GM18867 (cell line): ENCODE measurements around the gene GMPR.
"Not testable (repeated sequence)": the region's sequence is repeated elsewhere in the genome, so short reads cannot be mapped to it uniquely, and the experiment has no call there.

Experiments
- ATAC-seq: cut with Tn5 transposase; IDR thresholded peaks from one replicate; pipeline ENCODE4 v1.9.1; 2021; ENCODE audit warnings: mild to moderate bottlenecking, moderate library complexity; ENCODE audit not compliant: unreplicated experiment

Gene GMPR

DNA sequence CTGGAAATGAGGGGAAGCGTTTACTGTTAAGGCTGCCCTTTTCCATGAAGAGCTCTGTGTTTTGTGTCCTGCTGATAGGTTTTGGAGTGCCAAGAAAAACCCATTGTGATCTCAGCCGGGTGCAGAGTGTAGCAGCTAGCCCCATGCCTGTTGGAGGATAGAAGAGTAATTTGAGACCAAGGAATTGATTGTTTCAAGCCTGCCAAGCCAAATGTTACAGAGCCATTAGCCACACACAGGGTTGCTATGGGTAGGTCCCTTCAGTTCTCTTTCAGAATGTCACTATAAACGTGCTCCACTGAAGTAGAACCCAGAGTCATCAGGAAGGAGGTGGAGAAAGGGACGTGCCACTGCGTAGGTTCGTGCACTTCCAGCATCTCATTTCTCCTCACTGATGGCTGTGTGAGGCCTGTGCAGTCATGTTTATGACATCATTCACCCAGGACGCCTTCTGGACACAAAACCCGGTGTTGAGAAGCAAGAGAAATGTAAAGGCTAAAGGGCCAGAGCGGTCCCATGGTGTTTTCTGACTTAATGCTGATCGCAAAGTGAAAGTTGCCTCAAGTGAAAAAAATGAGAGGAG, 6.6 kb downstream of the GMPR start:
- no peak for ATAC-seq

DNA sequence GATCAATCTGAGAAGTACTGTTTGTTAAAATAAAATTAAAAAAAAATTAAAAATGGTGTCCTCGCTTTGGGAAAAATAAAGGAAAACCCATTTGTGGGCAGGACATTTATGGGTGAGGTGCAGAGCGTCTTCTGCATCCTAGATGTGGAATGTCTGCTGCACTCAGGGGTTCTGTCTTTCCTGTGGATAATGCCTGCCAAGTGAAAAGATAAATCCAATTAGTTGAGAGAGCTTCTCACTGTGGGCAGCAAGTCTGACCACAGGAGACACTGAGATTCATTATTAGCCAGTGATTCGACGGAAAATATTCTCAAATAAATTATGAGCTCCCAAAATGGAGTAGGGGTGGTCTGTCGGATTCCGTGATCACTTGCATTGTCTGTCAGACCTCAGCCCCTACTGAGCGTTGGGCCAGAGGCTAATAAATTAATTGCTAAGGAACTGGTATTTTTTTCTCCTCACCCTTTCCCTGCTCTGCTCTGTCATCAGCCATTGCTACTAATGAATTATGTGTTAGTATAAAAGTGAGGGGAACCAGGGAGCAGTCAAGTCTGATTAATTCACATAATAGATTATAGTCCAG, 10.0 kb downstream of the GMPR start:
- no peak for ATAC-seq

DNA sequence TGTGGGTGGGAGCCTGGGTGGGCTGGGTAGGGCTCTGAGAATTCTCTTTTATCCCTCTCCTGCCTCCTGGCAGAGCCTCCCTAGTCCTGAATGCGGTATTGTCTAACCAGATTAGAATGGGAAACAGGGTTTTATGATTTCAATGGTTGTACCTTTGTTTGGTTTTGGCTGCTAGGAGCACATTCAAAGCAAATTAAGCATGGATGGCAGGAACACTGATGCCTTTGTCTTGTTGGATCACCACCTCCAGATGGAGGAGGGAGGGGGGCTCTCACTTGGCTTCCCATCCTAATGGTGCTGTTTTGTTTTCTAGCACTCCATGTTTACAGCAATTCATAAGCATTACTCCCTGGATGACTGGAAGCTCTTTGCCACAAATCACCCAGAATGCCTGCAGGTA, 11.6 kb downstream of the GMPR start:
- ATAC-seq: no peak

DNA sequence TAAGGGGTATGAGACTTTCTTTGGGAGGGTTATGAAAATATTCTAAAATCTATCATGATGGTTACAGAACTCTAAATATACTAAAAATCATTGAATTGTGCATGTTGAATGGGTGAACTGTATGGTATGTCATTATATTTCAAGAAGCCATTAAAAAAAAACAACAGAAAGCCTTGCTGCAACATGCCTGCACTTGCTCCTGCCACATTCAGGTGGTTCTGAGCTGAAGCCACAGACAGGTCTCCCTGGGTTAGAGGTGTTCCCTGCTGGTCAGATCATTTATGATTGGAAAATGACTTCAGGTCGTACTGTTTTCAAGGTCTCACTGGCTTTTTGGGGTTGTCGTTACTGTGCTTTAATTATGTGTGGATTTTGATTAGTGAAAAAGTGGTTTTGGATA, 13.3 kb downstream of the GMPR start:
- no peak for ATAC-seq

DNA sequence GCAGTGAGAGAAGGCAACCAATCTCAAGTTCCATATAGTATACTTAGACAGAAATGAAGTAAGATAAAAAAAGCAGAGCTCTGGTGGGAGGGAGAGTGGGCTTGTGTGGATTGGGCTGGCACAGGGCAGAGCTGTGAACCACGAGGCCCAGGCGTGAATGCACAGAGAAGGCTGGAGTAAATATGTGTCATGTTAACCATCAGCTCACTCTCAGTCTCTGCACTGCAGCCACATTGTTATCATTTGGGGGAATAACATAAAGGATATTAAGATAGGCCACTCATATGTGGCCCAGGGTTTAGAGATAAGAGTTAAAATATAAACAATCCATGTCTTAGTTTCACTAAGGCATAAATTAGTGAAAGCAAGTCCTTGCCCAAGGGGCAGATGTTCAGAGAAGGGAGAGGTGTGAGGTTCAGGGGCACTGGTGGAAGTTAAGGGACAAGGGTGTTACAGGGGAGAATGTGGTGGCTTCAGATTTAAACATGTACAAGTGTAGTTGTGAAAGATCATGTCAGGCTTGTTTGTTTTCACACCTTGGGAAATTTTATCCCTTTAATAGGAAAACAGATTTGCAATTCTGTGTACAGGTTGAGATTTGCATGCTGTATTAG, 14.4 kb downstream of the GMPR start:
- ATAC-seq: no peak

DNA sequence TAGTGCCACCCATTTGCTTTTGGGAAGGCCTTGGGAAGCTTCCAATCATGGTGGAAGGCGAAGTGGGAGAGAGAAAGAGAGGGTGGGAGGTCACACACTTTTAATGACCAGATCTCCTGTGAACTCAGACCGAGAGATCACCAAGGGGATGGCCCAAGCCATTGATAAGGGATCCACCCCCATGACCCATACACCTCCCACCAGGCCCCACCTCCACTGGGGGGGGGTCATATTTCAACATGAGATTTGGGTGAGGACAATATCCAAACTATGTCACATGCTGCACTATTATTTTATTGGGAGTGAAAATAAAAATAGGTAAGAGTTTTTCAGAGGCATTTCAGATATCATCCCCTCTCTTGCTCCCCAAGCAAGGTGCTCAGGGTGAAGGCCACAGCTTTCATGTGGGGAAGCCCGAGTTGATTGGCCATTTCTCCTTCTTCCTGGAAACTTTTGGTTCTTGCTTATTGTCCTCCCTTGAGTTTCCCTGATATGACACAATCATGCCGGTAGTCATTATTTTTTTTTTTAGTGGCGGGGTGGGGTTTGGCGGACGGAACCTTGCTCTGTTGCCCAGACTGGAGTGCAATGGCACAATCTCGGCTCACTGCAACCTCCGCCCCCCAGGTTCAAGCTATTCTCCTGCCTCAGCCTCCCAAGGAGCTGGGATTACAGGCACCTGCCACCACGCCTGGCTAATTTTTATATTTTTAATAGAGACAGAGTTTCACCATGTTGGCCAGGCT, 15.2 kb downstream of the GMPR start:
- ATAC-seq: no peak

DNA sequence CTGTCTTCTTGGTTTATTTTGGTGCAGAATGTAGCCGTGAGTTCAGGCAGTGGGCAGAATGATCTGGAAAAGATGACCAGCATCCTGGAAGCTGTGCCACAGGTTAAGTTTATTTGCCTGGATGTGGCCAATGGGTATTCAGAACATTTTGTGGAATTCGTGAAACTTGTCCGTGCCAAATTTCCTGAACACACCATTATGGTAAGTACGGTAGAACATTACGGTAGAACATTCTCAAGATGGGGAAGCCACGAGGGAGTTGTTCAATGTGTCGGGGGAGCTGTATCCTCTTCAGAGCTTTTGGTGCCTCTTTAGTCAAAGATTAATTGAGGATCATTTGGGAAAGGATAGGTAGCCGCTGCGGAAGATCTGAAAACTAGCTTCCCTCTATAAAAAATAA, 16.1 kb downstream of the GMPR start:
- ATAC-seq: no peak

DNA sequence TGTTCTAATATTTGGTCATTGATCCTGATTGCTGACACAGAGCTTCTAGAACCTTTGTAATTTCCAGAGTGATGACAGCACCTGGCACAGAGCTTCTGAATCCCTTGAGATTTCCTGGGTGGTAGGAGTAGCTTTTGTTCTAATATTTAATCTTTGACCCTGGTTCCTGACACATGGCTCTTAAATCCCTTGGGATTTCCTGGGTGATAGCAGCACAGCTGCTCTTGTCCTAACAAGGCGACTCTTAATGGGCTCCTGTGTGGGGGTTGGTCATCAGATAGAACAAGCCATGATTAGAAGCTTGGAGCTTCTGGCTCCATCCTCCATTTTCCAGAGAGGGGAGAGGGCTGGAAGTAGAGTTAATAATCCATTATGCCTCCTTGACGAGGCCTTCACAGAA, 18.4 kb downstream of the GMPR start:
- ATAC-seq: no peak

DNA sequence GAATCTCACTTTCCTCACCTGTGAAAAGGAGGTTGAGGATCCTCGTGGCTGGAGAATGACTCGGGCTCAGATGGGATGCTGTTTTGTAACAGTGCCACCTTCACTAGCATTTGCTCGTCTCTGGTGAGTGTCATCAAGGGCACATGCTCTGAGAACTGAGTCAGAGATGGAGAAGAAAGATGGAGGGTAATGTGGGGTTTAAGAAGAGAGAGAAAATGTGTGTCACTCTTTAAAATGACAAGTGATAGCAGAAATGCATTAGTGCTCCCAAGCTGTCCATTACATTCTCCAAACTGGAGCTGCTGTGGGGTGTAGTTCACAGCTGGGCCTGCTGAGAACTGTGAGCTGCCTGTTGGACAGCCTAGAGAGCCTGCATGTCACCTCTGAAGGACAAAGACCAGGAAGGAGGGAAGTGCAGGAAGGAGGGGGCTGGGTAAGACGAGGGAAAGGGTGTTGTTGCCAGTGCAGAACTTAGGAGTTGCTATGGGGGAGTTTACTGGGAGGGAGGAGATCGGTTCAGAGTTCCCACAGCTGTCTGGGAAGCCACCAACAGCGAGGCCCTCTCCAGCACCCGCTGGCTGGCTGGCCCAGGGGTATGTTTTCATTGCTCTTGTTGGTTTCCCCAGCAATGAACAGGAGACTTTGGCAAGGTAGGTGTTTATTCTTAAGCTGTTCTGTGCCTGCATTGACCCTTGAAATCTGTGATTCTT, 19.8 kb downstream of the GMPR start:
- ATAC-seq: no peak

DNA sequence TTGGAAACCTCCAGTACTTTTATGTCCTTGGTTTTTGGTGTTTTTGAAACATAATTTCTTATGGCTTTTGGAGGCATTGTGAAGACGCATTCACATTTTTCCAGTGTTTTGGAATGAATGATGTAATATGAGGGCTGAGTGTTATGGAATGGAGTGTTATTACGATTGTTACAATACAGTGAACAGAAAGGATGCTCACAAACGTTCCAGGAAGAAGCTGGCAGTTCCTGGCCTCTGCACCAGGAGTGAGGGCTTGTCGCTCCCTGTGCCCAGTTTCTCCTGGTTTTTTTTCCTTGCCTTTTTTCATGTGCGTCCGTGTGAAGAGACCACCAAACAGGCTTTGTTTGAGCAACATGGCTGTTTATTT, 20.3 kb downstream of the GMPR start:
- ATAC-seq: no peak

DNA sequence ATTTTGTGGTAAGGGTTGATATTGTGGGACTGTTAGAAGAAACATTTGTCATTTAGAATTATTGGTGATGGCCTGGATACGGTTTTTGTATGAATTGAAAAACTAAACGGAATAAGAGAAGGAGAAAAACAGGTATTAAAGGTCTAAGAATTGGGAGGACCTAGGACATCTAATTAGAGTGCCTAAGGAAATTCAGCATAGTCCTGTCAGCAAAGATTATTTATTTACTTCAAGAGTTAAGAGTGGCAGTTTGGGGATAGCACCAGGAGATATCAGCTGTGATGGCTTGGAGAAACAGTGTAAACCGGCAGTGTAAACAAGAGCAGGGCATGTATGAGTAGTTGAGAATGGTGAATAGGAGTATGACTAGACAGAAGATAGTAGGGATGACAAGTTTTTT, 21.2 kb downstream of the GMPR start:
- not testable (repeated sequence) for ATAC-seq

DNA sequence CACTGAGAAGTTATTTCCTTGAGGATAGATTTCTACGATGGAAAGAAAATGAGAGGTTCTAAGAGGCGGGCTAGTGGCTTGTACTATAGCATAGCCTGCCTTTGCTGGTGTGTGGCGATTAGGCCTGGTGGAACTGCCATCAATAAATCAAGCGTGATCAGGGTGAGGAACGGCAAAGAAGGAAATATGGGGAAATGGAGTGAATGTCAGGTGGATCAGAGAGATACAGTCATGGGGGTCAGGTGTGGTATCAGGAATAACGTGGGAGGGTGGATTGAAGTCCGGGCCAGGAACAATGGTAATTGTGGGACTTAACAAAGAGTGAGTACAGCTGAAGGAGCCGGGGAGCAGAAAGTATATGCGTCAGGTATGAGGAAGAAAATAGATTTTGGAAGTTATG, 22.2 kb downstream of the GMPR start:
- ATAC-seq: not testable (repeated sequence)

DNA sequence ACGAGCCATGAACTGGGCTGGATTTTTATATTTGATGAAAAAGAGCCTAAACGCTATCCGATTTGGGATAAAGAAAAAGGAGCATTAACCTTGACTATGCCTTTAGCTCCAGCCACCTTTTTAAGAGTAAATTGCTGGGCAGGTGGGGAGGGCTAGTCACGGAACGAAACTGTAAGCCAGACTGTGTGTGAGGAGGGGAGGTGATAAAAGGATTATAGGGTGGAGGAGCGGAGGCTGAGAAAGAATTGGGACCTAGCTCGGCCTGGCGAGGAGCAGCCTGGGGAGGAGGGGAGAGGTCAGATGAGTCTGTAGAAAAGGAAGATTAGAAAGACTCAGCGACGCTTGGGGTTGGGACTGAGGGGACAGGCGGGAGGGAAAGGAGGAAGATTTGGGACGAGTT, 24.4 kb downstream of the GMPR start:
- ATAC-seq: not testable (repeated sequence)

DNA sequence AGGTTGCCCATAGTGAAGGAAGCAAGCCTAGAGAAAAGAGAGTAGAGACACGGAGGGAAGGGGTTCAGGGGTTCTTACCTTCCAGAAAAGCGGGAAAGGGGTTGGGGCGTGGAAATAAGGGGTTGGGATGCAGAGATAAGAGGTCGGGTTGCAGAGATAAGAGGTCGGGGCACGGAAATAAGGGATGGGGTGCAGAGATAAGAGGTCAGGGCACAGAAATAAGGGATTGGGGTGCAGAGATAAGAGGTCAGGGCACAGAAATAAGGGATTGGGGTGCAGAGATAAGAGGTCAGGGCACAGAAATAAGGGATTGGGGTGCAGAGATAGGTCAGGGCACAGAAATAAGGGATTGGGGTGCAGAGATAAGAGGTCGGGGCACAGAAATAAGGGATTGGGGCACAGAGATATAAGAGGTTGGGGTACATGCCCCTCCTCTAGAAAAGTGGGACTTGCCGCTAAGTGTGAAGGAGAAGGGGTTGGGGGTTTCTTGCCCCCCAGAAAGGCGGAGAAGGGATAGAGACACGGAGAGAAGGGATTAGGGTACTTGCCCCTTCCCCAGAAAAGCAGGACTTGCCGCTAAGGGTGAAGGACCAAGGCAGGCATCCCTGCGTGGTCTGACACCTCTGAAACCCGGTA, 25.2 kb downstream of the GMPR start:
- not testable (repeated sequence) for ATAC-seq

DNA sequence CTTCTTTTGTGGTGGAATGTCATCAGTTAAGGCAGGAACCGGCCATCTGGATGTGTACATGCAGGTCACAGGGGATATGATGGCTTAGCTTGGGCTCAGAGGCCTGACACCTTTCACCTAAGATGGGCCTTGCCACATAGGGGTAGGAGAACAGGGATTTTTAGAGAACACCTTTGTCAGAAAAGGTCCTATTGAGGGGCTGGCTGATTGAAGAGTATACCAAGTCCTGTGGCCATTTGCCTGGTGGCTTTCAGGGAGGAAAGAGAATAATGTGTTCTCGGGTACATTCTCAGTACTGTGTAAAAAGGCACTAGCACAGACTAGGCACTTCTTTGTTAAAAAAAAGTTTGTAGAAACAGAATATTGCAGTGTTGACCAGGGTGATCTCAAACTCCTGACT, 26.4 kb downstream of the GMPR start:
- no peak for ATAC-seq

DNA sequence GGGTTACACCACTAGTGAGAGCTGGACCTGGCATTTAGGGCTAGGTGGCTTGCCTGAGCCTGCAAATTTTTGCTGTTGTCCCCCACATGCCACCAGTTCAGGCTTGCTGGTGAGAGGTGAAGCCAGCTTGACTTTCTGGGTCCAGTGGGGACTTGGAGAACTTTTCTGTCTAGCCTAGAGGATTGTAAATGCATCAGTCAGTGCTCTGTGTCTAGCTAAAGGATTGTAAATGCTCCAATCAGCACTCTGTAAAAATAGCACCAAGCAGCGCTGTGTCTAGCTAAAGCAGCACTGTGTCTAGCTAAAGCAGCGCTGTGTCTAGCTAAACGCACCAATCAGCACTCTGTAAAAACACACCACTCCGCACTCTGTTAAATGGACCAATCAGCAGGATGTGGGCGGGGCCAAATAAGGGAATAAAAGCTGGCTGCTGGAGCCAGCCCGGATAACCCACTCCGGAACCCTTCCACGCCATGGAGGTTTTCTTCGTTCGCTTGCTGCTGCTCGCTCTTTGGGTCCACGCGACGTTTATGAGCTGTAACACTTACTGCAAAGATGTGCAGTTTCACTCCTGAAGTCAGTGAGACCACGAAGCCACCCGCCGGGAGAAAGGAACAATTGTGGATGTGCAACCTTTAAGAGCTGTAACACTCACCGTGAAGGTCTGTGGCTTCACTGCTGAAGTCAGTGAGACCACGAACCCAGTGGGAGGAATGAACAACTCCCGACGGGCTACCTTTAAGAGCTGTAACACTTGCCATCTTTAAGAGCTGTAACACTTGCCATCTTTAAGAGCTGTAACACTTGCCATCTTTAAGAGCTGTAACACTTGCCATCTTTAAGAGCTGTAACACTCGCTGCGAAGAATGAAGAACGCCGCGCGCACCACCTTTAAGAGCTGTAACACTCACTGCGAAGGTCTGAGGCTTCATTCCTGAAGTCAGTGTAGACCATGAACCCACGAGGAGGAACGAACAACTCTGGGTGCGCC, 27.3 kb downstream of the GMPR start:
- no peak for ATAC-seq

DNA sequence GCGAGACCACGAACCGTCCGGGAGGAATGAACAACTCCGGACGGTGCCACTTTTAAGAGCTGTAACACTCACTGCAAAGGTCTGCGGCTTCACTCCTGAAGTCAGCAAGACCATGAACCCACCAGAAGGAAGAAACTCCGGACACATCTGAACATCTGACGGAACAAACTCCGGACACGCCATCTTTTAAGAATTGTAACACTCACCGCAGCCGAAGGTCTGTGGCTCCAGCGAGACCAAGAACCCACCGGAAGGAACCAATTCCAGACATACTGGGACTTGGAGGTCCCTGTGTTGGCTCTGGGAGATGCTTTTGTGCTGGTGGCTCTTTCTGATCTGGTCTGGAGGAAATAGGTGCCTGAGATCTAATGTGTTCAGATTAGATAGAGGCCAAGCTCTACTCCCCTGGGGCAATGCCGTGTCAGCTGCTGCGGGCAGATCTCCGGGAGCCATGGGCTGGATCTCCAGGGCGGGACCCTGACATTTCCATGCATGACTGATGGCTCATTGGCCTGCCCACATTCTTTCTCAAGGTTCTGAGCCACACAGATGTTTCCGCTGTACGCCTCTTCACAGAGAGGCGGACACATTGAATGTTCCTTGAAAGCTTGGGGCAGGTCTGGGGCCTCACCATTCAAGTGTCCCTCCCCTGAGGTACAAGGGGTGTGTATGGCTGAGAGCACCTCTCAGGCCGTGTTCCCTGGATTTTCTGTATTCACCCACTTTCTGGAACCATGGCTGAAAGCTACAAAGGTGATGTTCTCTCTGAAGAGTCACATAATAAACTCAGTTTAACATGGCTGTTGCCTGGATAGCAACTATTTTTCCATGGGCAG, 29.3 kb downstream of the GMPR start:
- no peak for ATAC-seq

DNA sequence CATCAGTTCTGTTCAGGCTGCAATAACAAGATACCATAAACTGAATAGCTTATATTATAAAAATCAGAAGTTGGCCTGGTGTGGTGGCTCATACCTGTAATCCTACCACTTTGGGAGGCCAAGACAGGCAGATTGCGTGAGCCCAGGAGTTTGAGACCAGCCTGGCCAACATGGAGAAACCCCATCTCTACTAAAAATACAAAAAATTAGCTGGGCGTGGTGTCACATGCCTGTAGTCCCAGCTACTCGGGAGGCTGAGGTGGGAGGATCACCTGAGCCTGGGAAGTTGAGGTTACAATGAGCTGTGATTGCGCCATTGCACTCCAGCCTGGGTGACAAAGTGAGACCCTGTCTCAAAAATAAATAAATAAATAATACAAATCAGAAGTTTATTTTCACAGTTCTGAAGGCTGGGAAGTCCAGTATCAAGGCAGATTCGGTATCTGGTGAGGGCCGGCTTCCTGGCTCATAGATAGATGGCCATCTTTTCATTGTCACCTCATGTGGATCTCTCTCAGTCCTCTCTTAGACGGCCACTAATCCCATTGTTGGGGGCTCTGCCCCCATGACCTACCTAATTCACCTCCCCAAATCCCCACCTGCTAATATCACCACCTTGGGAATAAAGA, 31.2 kb downstream of the GMPR start:
- not testable (repeated sequence) for ATAC-seq
